ENCODE results near the gene PIEZO2.
"Not testable (repeated sequence)": the region's sequence is repeated elsewhere in the genome, so short reads cannot be mapped to it uniquely, and the experiment has no call there.

PIEZO2 gene

DNA sequence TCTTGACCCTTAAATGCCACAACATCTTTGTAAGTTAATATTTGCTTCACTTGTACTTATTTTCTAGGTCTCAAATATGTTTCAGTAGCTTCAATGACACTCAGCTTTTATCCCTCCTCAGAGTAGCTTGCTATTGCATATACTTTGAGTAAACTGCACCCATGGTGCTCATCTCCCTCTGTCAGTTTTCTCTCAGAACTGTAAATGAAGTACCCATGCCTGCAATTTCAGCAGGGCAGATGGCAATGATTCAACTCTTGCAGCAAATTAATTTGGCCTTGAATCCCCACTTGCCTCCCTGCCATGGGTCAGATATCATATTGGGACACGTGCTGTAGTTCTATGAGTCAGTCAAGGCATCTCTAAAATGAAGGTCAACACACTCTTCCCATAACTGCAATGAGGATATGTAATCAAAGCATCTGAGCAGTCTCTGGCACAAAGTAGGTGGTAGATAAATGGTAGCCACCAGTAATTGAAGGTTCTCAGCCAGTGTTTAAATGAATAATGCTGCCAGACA lies 225.8 kb downstream of the PIEZO2 start:
- no peak for DNase-seq

GRCh38 chr18:10923141-10923540 lies 226.2 kb downstream of the PIEZO2 start:
- no peak for DNase-seq

GRCh38 chr18:10922712-10923111 lies 226.7 kb downstream of the PIEZO2 start:
- not testable (repeated sequence) for DNase-seq

DNA sequence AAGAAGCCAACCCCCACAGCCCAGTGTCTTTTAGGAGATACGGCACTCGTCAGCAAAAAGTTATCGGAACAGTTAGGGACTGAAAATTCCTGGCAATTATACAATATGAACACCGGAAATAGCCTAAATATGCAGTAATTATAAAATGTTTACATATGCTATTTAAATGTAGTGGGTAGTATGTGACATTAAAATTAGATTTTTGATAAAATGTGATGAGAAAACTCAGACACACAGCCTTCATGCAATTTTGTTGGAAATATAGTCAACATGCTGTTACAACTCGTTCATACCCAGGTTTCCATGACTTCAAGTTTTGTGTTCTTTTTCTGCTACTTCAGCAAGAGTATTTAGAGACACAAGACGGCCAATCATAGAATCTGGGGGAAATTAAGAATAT lies 229.1 kb downstream of the PIEZO2 start:
- not testable (repeated sequence) for DNase-seq

DNA sequence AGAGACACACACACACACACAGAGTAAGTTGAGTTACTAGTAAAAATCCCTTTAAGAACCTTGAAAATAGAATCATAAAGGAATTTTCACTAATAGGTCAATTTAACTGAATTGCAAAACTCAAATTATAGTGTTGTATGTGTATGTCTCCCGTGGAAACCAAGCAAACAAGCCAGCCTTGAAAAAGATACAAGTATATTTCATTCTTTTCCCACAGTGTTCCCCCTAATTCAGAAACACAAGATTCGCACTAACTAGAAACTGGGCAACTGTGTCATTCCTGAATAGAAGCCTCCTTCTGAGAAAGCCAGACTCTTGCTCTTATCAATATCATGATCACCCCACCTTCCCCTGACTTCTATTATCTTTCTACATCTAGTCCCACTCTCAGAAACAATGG lies 229.5 kb downstream of the PIEZO2 start:
- DNase-seq: no peak

DNA sequence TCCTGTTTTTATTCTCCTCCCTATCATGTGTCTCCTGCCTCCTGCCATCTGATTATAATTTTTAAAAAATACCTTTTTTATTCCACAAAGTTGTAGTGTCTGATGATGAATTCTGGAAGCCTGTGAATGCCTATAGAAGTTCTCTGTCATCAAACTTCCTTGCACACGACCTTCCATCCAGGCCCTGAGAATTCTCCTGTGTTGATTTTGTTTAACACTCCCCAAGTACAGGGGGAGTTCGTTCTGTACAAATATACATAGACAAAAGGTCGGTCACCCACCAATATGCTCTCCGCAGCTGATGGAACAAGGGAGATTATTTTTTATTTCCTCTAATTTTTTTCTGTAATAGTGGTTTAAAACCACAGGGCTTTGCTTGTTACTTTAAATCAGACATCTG lies 232.5 kb downstream of the PIEZO2 start:
- DNase-seq: no peak

DNA sequence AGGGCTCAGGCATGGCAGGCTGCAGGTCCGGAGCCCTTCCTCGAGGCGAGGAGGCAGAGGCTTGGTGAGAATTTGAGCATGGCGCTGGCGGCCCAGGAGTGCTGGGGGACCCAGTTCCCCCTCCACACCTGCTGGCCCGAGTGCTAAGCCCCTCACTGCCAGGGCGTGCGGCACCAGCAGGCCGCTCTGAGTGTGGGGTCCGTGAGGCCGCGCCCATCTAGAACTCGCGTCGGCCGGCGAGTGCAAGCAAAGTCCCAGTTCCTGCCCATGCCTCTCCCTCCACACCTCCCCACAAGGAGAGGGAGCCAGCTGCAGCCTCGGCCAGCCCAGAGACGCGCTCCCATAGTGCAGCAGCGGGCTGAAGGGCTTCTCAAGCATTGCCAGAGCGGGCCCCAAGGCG lies 233.0 kb downstream of the PIEZO2 start:
- no peak for DNase-seq

- DNase-seq: not testable (repeated sequence)
These were observed 233.6 kb downstream of the PIEZO2 start for GRCh38 chr18:10915748-10916147.

- DNase-seq: not testable (repeated sequence)
These were observed 234.8 kb downstream of the PIEZO2 start for GRCh38 chr18:10914610-10915009.

- no peak for DNase-seq
These were observed 235.4 kb downstream of the PIEZO2 start for GRCh38 chr18:10913919-10914318.

DNA sequence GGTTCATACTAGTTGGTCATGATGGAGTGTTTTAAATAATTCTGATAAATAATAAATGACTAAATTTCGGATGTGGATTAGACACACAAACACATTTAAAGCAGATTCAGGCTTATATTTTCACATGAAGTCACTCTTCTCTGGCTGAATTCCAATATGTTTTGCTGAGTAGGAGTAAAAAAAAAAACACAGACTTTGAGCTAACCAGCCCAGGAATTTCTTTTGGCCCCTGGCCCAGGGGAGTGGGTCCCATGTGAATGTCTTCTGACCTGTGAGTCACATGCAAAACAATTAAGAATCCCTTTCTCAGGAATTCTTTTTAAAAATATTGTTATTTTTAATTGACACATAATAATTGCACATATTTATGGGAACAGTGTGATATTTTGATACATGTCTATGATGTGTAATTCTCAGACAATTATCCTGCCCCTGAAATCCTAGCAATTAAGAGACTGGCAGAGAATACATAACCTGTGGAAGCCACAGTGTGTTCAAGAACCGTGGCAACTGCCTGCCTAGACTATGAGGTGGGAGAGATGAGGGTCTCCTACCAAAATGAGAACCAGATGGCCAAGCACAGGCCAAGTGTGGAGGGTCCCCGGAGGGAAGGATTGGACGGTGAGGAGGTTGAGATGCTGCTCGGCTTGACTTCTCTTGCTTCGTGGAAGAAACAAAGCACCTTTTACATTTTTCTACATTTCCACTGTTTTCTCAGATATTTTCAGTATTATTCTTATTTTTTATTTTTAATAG lies 236.4 kb downstream of the PIEZO2 start:
- DNase-seq: no peak

GRCh38 chr18:10909724-10910123 lies 239.6 kb downstream of the PIEZO2 start:
- no peak for DNase-seq

GRCh38 chr18:10908760-10909159 lies 240.6 kb downstream of the PIEZO2 start:
- no peak for DNase-seq

GRCh38 chr18:10907749-10908148 lies 241.6 kb downstream of the PIEZO2 start:
- DNase-seq: no peak

GRCh38 chr18:10901329-10901728 lies 248.0 kb downstream of the PIEZO2 start:
- no peak for DNase-seq

GRCh38 chr18:10900435-10900834 lies 248.9 kb downstream of the PIEZO2 start:
- DNase-seq: no peak

DNA sequence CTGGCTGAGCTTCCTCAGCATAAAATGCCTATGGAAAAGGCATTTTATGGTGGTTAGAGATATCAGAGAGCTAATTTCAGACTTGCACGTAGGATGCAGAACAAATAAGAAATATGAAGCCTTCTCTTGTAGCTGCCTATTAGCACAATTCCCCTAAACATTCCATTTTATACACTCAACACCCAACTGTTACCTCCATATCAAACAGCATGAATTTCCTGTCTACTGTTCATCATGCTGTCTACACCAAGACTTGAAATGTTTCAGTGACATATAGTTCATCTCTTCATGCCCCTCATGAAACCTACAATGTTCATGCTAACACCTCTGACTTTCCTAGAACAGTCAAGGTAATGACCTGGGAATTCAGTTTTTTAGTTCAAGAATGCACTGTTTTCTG lies 249.9 kb downstream of the PIEZO2 start:
- DNase-seq: no peak

DNA sequence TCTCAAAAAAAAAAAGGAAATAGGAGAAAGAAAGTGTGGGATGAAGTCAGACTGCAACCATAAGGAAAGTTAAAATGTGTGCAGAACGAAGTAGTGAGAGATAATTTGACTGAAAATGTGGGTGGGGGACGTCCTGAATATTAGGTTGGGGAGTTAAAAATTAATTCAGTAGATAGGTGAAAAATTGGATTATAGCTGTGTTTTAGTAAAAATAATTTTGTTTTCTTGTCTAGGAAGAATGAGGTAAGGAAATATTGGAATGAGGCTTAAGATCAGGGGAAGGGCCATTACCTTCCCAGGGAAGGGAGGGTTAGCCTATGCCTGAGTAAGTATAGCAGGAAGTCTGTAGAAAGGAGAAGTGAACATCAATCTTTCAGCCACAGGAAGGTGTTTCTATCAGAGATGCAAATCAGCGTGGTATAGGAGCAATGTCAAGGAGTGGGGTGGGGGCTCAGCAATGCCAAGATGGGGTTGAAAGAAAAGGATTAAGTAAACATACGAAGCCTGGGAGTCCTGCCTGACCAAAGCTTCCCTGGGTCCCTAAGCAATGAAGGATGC lies 250.9 kb downstream of the PIEZO2 start:
- no peak for DNase-seq

DNA sequence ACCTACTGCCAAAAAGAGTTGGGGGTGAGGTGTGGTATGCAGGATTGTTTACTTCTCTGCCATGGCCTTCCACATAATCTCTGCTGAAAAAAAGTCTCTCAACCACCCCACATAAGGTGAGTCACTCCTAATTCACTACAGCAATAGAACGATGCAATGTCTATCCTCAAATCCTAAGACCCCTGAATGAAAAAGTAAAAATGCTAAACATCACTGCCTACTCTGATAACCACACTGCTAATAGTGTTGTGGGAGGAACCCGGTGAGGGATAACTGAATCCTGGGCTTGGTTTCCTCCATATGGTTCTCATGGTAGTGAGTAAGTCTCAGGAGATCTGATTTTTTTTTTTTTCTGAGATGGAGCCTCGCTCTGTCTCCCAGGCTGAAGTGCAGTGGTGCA lies 252.5 kb downstream of the PIEZO2 start:
- no peak for DNase-seq

GRCh38 chr18:10895976-10896375 lies 253.4 kb downstream of the PIEZO2 start:
- DNase-seq: no peak

DNA sequence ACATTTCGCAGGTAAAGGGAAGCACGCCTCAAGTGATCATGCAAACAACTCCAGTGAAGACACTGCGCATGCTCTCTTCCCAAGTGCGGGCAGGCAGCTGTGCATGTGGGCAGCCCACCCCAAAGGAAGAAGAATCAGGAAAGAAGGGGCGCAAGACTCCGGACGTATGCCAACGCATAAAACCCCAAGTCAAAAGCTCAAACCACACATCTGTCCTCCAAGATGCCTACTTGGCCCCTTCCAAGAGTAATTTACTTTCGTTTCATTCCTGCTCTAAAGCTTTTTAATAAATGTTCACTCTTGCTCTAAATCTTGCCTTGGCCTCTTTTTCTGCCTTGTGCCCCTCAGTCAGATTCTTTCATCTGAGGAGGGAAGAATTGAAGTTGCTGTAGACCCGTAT lies 254.9 kb downstream of the PIEZO2 start:
- DNase-seq: no peak

DNA sequence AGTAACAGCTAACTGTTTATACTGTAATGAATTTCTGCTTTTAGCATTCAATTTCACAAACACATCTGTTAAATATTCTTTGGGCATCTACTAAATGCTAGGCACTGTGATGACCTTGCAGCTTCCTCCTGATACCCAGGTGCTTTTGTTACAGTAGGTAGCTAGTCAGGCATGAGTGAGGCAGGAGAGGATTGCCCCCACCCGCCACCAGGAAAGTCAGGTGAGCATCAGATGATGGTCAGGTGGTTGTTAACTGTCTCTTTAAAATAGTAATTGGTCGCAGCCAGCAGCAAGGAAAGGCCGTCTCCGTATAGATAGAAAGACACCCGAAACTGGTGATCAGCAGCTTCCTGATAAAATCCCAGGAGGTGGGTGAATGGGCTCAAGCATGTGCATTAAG lies 255.6 kb downstream of the PIEZO2 start:
- DNase-seq: no peak

DNA sequence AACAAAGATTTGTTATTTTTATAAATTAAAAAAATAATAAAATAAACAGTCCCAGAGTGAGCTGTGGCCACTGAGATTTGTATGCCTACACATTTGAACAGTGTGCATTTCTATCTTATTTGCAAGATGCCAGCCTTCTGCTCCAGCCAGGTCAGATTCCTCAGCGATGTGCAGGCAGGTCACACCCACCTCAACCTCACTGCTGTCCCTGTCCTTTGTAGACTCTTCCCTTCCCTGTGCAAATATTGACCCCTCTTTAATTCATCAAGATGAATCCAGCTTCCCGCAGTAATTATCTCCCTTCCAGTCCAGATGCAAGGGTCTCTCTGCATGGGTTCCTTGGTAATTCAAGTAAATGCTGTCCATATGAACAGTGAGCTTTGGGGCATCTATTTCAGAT lies 256.2 kb downstream of the PIEZO2 start:
- no peak for DNase-seq

DNA sequence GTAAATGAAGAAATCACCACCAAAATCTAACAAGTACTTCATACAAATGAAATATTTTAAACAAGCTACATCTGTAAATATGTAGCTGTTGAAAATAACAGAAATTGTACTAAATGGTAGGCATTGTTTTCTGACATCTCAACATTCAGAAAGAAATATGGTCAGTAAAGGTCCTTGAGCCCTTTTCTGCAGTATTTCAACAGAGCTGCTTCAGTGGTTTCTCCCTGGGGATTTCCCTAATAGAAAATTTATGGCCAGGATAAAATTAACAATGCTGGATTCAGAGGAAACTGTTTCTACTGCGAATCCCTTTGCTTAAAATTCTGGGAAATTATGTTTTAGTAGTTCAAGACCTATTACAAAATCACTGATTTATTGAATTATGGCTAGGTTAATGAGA lies 256.6 kb downstream of the PIEZO2 start:
- DNase-seq: no peak

DNA sequence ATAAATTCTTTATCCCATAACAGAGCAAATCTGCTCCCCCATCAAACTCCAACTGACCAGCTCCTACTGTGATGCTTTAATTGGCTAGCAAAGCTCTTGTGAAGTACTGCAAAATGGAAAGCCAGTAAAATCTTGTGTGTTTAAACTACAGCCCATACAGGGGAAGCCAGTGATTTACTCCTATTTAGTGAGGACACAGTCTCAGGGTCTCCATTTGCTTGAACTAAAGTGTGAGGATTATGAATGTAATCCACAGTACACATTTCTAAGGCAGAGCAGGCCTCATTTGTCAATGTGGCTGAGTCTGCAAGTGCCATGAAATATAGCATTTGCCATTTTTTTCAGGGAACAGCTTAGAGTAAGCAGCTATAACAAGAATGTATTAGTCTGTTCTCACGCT lies 259.3 kb downstream of the PIEZO2 start:
- DNase-seq: no peak

Data from midbrain (tissue), 1 donor.